ENCODE measurements around the gene ROBO1.

Gene ROBO1

DNA sequence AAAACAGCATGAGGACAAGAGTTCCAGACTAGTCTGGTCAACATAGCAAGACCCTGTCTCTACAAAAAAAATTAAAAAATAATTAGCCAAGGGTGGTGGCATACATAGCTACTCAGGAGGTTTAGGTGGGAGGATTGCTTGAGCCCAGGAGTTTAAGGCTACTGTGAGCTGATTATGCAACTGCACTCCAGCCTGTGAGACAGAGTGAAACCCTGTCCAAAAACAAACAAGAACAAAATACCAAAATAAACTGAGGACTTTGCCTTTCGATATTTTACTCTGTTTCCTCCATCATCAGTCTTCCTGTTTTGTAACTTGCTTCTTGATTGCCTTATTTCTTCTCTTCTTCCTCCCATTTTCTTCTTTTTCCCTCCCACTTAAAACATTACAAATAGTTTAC is 504.4 kb downstream of the ROBO1 start:
- Mint-ChIP-seq H3K36me3 (ENCODE audit: low read depth) (no peaks in the 10 kb centered on the region), H3K4me3 (no peak overlapping the region), H3K4me1 (peaks cover 9% of the 10 kb centered on the region), H3K9me3 (no peaks in the 10 kb centered on the region), H3K27me3 (ENCODE audit: low read depth, poor library complexity) (no peaks in the 10 kb centered on the region), H3K27ac (no peak overlapping the region)
- TF ChIP-seq, protein P1, sequence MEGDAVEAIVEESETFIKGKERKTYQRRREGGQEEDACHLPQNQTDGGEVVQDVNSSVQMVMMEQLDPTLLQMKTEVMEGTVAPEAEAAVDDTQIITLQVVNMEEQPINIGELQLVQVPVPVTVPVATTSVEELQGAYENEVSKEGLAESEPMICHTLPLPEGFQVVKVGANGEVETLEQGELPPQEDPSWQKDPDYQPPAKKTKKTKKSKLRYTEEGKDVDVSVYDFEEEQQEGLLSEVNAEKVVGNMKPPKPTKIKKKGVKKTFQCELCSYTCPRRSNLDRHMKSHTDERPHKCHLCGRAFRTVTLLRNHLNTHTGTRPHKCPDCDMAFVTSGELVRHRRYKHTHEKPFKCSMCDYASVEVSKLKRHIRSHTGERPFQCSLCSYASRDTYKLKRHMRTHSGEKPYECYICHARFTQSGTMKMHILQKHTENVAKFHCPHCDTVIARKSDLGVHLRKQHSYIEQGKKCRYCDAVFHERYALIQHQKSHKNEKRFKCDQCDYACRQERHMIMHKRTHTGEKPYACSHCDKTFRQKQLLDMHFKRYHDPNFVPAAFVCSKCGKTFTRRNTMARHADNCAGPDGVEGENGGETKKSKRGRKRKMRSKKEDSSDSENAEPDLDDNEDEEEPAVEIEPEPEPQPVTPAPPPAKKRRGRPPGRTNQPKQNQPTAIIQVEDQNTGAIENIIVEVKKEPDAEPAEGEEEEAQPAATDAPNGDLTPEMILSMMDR (IDR thresholded peaks at IDR 0.05), result no peak
- DNase-seq, result no peak

DNA sequence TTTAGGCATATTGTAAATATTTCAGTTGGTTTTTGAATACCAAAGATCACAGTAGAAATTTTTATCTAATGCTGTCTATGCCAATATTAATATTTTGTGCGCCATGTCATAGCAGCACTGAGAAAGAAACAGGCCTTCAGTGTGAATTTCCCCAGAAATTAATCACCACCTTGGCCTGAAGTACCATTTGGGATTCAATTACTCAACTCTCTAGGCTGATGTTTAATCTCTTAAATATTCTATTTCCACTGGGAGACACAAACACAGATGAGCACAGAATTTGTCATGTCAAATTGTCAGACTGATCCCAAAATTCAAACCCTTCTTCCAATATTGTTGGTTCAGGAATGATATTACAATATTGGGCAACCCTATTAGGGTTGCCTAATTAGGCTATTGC is 509.3 kb downstream of the ROBO1 start:
- Mint-ChIP-seq H3K4me3 (no peak overlapping the region), H3K27ac (no peak overlapping the region), H3K27me3 (ENCODE audit: low read depth, poor library complexity) (no peaks in the 10 kb centered on the region), H3K36me3 (ENCODE audit: low read depth) (no peaks in the 10 kb centered on the region), H3K9me3 (no peaks in the 10 kb centered on the region), H3K4me1 (peaks cover 9% of the 10 kb centered on the region)
- TF ChIP-seq, protein P1 (IDR thresholded peaks at IDR 0.05), result no peak
- DNase-seq, result no peak

DNA sequence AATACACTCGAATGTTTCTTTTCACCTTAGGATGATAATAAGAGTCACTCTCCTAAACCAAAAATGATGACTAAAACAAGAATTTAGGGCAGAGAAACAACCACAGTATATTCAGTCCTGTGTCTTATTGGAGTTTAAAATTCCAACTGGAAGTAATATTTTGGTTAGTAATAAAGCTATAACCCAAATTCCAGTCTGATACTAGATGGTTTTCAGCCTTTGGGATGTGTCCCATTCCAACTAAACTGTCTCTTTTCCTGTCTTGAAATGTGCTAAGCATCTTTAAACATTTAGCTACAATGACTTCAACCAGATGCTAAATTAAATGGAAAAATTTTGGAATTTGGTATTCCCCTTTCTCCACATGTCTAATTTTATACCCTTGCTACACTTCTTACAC is 510.0 kb downstream of the ROBO1 start:
- Mint-ChIP-seq H3K4me3 (no peak overlapping the region), H3K27ac (no peak overlapping the region), H3K27me3 (ENCODE audit: low read depth, poor library complexity) (no peaks in the 10 kb centered on the region), H3K4me1 (peaks cover 9% of the 10 kb centered on the region), H3K9me3 (no peaks in the 10 kb centered on the region), H3K36me3 (ENCODE audit: low read depth) (no peaks in the 10 kb centered on the region)
- DNase-seq, result no peak
- TF ChIP-seq, protein P1 (IDR thresholded peaks at IDR 0.05), result no peak

DNA sequence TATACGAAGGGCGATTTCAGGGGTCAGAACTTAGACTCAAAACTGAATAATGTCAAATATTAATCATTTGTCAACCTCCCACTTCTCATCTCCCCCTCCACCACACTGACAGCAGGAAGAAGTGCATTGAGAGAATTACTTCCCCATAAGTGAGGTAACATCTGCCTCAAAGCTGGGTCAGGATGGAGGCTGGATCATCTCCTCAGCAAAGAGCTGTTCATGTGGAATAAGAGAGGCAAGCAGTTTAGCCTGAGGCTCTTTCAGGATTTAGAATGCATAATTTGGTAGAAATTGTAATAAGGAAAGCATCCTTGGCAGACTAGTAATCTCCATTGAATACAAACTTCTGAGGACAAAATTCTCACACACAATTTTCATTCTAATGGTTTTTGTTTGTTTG is 512.1 kb downstream of the ROBO1 start:
- H3K9me3 Mint-ChIP-seq, result no peaks in the 10 kb centered on the region

DNA sequence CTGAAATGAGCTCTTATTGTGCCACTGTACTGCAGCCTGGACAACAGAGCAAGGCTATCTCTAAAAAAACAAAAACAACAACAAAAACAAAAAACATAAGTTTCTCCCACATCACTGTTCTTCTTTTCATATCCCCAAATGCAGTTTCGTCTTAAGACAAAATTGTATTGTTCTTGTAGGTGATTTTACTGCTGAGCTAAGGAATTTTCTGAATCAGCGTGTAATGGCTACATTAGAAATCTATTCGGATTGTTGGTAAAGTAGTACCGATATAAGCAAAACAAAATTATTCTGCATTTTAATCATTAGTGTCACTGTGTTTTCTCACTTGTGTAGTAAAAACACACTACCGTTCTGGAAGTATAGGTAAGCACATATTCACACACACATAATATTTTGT is 512.5 kb downstream of the ROBO1 start:
- Mint-ChIP-seq H3K36me3 (ENCODE audit: low read depth) (no peaks in the 10 kb centered on the region), H3K4me3 (no peak overlapping the region), H3K4me1 (no peaks in the 10 kb centered on the region), H3K27me3 (ENCODE audit: low read depth, poor library complexity) (no peaks in the 10 kb centered on the region), H3K27ac (no peak overlapping the region), H3K9me3 (no peaks in the 10 kb centered on the region)
- TF ChIP-seq, protein P1 (IDR thresholded peaks at IDR 0.05), result no peak
- DNase-seq, result no peak

More for the DNA sequence above, 512.1 kb downstream of the ROBO1 start:
- TF ChIP-seq, protein P1 (IDR thresholded peaks at IDR 0.05), result no peak
- Mint-ChIP-seq H3K4me1 (no peaks in the 10 kb centered on the region), H3K27me3 (ENCODE audit: low read depth, poor library complexity) (no peaks in the 10 kb centered on the region), H3K4me3 (no peak overlapping the region), H3K27ac (no peak overlapping the region), H3K36me3 (ENCODE audit: low read depth) (no peaks in the 10 kb centered on the region)
- DNase-seq, result no peak

DNA sequence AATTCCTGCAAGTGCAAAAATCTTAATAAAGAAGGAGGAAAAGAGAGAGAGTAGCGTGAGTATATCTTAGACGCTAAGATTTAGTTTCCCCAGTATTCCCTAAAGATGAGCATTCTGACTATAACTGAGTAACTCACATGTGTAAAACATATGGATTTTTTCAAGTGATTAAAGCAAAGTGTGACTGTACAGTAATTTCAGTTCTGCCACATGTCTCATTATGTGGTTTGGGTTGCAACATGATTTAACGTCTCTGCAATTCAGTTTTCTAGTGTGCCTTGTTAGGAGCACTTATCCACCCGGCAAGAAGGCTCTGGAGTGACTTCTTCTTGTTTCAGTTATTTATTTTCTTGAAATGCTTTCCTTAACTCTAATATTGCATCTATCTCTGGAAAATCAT is 514.1 kb downstream of the ROBO1 start:
- no peaks in the 10 kb centered on the region for H3K36me3 Mint-ChIP-seq (ENCODE audit: low read depth)
- H3K4me1 Mint-ChIP-seq, result no peaks in the 10 kb centered on the region
- H3K27ac Mint-ChIP-seq, result no peak overlapping the region
- H3K4me3 Mint-ChIP-seq, result no peak overlapping the region
- TF ChIP-seq, protein P1 (IDR thresholded peaks at IDR 0.05), result no peak
- DNase-seq, result no peak
- no peaks in the 10 kb centered on the region for H3K27me3 Mint-ChIP-seq (ENCODE audit: low read depth, poor library complexity)
- no peaks in the 10 kb centered on the region for H3K9me3 Mint-ChIP-seq
